Pancreas (tissue), 10 donors: ENCODE data around the gene ABTB1. TPM values are rescaled to one million over a fixed set of nuclear protein-coding genes. Genes with fewer than 3 reads are reported as not detected.

ENCODE experiments used
- ATAC-seq, 4 donors: fragments of 200-7000 bp; cut with Tn5 transposase; one replicate each; pipeline versions ENCODE4 v1.8.0 to v1.9.1; 2020; ENCODE audit warnings: mild to moderate bottlenecking in 4 of 4, moderate library complexity in 4 of 4
- DNase-seq, 6 donors: peaks; one replicate each; pipeline ENCODE4 v3.0.0-alpha.2; 2020
- FAIRE-seq: peaks from 2 replicates; lab custom pipeline; 2012; peaks lifted over from hg19 to GRCh38; lab: Jason Lieb, UNC
- H3K27ac ChIP-seq, 4 donors: fragments of 200-600 bp; sonication (generic); 1 replicate in 3 of 4; 2 replicates in 1 of 4; pipeline versions ENCODE4 v1.5.0 to v1.8.0; 2020
- H3K27me3 ChIP-seq, 4 donors: fragments of 200-600 bp; one replicate each; pipeline ENCODE4 v1.8.0; 2021
- H3K36me3 ChIP-seq, 3 donors: fragments of 200-600 bp; sonication (generic) in 1 of 3; one replicate each; pipeline versions ENCODE4 v1.5.0 to v1.8.0; 2020 to 2021
- H3K4me1 ChIP-seq, 3 donors: fragments of 200-600 bp; one replicate each; pipeline ENCODE4 v1.8.0; 2021
- H3K4me3 ChIP-seq, 4 donors: fragments of 200-600 bp; sonication (generic) in 2 of 4; one replicate each; pipeline versions ENCODE4 v1.5.0 to v1.8.0; 2020 to 2021
- H3K9me3 ChIP-seq, 4 donors: fragments of 200-600 bp; one replicate each; pipeline ENCODE4 v1.8.0; 2021
- WGBS, 2 donors: extraction: QIAGEN DNeasy Blood & Tissue Kit; methylation state at CpG; one replicate each; pipeline ENCODE4 v1.1.7; 2013; 5-methylcytosine and 5-hydroxymethylcytosine counted together
- intact Hi-C, 3 donors: fragments of 100-400 bp; cut with DNase I; formaldehyde crosslinking; loops; one replicate each; pipeline versions ENCODE4 v1.11.1 to v1.14.2; 2022
- polyA plus RNA-seq, 2 donors: library from polyadenylated mRNA; stranded (reverse); fragments of 200-250 nt; gene quantifications; one replicate each; pipeline ENCODE4 v1.2.3, GENCODE V29; 2013
- total RNA-seq, 6 donors: library from RNA; stranded (reverse); fragmentation: NEBNext Ultra II Directional in 4 of 6; extraction: Animal tissue kit (Norgen Biotek cat#: 25700) in 4 of 6; gene quantifications; one replicate each; pipeline versions ENCODE4 v1.2.1 to v1.2.4, GENCODE V29; 2021 to 2023
- TF ChIP-seq, protein P1 (sequence below), 4 donors: fragments of 200-600 bp; sonication (generic) in 3 of 4; IDR thresholded peaks; one replicate each; pipeline versions ENCODE4 v1.5.0 to v1.8.0; 2021; ENCODE audit warnings: antibody characterized with exemption in 4 of 4
- donor health status: healthy with polysubstance abuse.
- donor health status: DM: no; HTN: no; CAD: no; lungs with moderate emphysema.
- donor health status: DM: no; HTN: no; CAD: no.
- donor health status: control.
- donor health status: control.
- donor health status: Bipolar disorder and iron deficiency.
- donor health status: DM: yes; HTN: yes; CAD: no.
- donor health status: DM: no; HTN: no; CAD: no.
- donor health status: DM: no; HTN: no; CAD: no.
- donor health status: DM: yes; HTN: yes; CAD: no.

Gene ABTB1
- total and polyA plus RNA-seq, 8 donors: 7.6 to 60.7 (median 17.2) TPM

DNA sequence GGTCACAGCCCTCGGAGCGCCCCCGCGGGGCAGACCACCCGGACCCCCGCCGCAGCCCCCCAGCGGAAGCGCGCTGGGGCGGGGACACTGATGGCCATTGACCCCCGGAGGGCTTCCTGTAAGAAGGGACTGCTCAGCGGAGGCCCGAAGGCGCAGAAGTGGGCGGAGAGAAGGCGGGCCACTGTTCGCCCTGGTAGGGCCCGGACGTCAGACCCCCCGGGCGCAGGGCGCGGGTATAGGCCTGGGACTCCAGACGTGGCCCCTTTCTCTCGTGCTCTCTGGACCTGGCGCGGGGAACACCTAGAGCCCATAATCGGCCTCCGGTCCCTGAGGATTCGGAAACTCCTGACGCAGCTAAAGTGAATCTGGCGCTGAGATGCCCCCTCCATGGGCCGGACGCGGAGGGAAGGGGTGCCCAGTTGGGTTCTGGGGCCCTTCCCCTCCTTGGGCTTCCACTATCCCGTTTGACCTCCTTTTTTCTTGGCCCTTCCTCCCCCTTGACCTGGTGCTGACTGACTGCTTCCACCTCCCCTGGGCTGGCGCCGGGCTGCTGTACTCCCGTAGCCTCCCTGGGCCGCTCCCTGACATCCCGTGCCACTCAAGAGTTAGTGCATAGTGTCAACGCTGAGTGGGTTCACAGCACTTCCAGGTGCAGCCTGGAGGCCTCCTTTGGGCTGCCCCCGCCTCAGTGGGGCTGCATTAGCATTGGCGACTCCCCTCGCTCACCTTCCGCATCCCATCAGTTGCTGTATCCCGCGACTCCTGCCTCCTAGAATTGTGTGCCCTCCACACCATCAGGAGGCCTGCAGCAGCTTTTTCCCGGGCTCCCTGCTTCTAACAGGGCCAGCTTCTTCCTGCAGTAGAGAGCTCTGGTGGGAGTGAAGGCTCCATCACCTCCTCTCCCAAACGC, 694 bp downstream of the ABTB1 start:
- 12 to 20% methylated on average over 41 to 51 of the region's 51 CpGs for WGBS, 2 donors
- intact Hi-C loops: no loop called here
- FAIRE-seq: no peak

DNA sequence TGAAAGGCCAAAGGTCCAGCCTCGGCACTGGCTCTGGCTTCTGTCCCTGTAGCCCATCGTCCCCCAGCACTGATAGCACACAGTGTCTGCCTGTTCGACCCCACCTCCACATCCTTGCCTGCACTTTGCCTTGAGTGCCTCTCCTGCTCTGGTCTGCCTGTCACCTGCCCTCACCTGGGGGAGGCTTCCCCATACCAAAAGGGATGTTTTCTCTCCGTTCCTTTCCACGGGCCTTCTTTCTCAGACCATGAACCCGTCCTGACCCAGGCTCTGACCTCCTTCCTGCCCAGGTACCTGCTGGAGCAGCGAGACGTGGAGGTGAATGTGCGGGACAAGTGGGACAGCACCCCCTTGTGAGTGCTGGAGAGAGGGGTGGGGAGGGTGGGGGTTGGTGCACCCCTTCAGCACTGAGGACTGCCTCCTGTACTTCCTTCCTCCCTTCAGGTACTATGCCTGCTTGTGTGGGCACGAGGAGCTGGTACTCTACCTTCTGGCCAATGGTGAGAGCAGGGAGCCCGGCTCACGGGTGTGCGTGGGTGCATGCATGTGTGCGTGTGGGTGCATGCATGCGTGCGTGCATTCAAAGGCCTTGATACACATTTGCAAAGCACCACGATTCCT, 1.5 kb downstream of the ABTB1 start:
- no peaks in the 10 kb centered on the region for H3K36me3 ChIP-seq
- ATAC-seq (no peak), FAIRE-seq (no peak), DNase-seq (peak in 1 of 6 donors; percentile 44)
- peaks cover 0 to 6% (median 4%) of the 10 kb centered on the region in 3 donors for H3K4me1 ChIP-seq
- H3K27me3 ChIP-seq: no peaks in the 10 kb centered on the region
- H3K9me3 ChIP-seq: no peaks in the 10 kb centered on the region
- 83 to 89% methylated on average over 17 of the region's 17 CpGs for WGBS, 2 donors
- TF ChIP-seq, protein P1, sequence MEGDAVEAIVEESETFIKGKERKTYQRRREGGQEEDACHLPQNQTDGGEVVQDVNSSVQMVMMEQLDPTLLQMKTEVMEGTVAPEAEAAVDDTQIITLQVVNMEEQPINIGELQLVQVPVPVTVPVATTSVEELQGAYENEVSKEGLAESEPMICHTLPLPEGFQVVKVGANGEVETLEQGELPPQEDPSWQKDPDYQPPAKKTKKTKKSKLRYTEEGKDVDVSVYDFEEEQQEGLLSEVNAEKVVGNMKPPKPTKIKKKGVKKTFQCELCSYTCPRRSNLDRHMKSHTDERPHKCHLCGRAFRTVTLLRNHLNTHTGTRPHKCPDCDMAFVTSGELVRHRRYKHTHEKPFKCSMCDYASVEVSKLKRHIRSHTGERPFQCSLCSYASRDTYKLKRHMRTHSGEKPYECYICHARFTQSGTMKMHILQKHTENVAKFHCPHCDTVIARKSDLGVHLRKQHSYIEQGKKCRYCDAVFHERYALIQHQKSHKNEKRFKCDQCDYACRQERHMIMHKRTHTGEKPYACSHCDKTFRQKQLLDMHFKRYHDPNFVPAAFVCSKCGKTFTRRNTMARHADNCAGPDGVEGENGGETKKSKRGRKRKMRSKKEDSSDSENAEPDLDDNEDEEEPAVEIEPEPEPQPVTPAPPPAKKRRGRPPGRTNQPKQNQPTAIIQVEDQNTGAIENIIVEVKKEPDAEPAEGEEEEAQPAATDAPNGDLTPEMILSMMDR (IDR thresholded peaks at IDR 0.05): no peak
- intact Hi-C loops: no loop called here
- H3K27ac ChIP-seq: no peak overlapping the region
- peak overlapping the region in 2 of 4 donors; percentile 80 to 93 for H3K4me3 ChIP-seq

More for the DNA sequence above, 694 bp downstream of the ABTB1 start:
- H3K27ac ChIP-seq: peak overlapping the region in 3 of 4 donors; percentile 6 to 60 (median 31)
- peak overlapping the region; percentile 75 to 93 (median 86) for H3K4me3 ChIP-seq
- no peaks in the 10 kb centered on the region for H3K9me3 ChIP-seq
- H3K27me3 ChIP-seq: no peaks in the 10 kb centered on the region
- DNase-seq (peak in 4 of 6 donors; percentile 46 to 73 (median 58)), ATAC-seq (peak; percentile 53 to 57 (median 55))
- H3K36me3 ChIP-seq: no peaks in the 10 kb centered on the region
- TF ChIP-seq, protein P1 (IDR thresholded peaks at IDR 0.05): no peak
- peaks cover 0 to 6% (median 4%) of the 10 kb centered on the region in 3 donors for H3K4me1 ChIP-seq

DNA sequence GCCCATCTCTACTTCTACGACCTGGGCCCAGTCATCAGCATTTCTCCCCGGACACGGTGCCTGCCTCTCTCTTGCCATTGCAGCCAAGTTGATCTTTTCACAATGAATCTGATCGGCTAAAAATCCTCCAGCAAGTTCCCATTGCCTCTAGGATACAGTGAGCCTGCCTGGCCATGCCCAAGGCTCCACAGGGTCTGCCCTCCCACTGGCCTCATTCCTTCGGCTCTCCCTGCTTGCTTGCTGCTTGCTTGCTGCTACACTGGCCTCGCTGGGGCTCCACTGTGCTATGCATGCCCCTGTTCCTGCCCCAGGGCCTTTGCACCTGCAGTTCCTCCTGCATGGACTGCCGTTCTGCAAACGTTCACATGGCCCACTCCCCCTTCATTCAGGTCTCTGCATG, 2.0 kb downstream of the ABTB1 start:
- DNase-seq (peak in 1 of 6 donors; percentile 32), FAIRE-seq (no peak), ATAC-seq (no peak)
- H3K36me3 ChIP-seq: no peaks in the 10 kb centered on the region
- intact Hi-C loops: no loop called here
- 89 to 94% methylated on average over 8 of the region's 8 CpGs for WGBS, 2 donors
- no peak overlapping the region for H3K4me3 ChIP-seq
- H3K4me1 ChIP-seq: peaks cover 0 to 6% (median 4%) of the 10 kb centered on the region in 3 donors
- H3K27ac ChIP-seq: no peak overlapping the region
- H3K27me3 ChIP-seq: no peaks in the 10 kb centered on the region
- H3K9me3 ChIP-seq: no peaks in the 10 kb centered on the region
- TF ChIP-seq, protein P1 (IDR thresholded peaks at IDR 0.05): no peak

DNA sequence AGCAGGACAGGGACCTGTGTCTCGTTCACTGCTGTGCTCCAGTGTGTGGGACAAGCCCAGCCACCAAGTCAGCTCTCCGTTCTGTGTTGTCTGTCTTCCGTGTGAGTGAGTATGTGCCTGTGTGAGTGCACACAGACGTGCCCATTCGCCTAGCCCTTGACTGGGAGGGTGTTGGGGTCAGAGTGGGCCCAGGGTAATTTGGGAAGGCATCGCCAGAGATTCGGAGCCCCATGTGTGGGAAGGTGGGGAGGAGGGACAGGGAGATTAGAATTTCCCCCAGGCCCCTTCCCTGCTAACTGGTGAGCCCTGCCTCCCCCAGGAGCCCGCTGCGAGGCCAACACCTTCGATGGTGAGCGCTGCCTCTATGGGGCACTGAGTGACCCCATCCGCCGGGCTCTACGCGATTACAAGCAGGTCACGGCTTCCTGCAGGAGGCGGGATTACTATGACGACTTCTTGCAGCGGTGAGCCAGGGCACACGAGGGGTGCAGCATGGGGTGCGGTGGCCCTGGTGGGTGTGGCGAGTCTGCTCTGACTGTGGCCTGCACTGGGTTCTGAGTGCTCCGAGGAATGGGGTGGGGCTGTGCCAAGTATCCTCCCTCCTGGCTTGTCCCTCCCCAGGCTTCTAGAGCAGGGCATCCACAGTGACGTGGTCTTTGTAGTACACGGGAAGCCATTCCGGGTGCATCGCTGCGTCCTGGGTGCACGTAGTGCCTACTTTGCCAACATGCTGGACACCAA, 3.1 kb downstream of the ABTB1 start:
- Histone ChIP-seq H3K27ac (no peak overlapping the region), H3K4me1 (peaks cover 0 to 6% (median 4%) of the 10 kb centered on the region in 3 donors), H3K4me3 (no peak overlapping the region), H3K27me3 (no peaks in the 10 kb centered on the region), H3K9me3 (no peaks in the 10 kb centered on the region), H3K36me3 (no peaks in the 10 kb centered on the region)
- intact Hi-C loops: no loop called here
- TF ChIP-seq, protein P1 (IDR thresholded peaks at IDR 0.05): no peak
- ATAC-seq (no peak), FAIRE-seq (no peak), DNase-seq (peak in 2 of 6 donors; percentile 11 to 30)
- 90 to 93% methylated on average over 29 of the region's 29 CpGs for WGBS, 2 donors
